ENCODE measurements around the gene UNKL.

GRCh38 chr16:1377406-1378010, 37.0 kb downstream of the UNKL start:
- TF ChIP-seq, protein P1, sequence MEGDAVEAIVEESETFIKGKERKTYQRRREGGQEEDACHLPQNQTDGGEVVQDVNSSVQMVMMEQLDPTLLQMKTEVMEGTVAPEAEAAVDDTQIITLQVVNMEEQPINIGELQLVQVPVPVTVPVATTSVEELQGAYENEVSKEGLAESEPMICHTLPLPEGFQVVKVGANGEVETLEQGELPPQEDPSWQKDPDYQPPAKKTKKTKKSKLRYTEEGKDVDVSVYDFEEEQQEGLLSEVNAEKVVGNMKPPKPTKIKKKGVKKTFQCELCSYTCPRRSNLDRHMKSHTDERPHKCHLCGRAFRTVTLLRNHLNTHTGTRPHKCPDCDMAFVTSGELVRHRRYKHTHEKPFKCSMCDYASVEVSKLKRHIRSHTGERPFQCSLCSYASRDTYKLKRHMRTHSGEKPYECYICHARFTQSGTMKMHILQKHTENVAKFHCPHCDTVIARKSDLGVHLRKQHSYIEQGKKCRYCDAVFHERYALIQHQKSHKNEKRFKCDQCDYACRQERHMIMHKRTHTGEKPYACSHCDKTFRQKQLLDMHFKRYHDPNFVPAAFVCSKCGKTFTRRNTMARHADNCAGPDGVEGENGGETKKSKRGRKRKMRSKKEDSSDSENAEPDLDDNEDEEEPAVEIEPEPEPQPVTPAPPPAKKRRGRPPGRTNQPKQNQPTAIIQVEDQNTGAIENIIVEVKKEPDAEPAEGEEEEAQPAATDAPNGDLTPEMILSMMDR (IDR thresholded peaks at IDR 0.05), result no peak
- no peak for TF ChIP-seq POLR2AphosphoS5 (IDR thresholded peaks at IDR 0.05)
- no peak for TF ChIP-seq POLR2A (IDR thresholded peaks at IDR 0.05)
